HG02840 (cell line): ENCODE results near the gene M6PR.

ENCODE experiments used
- ATAC-seq: cut with Tn5 transposase; IDR thresholded peaks from one replicate; pipeline ENCODE4 v1.9.1; 2021; ENCODE audit warnings: mild to moderate bottlenecking, moderate library complexity, moderate number of reproducible peaks; ENCODE audit not compliant: unreplicated experiment, low FRiP score

M6PR gene

GRCh38 chr12:8949342-8950220 is at the start of gene M6PR:
M6PR (minus strand) TSS chr12:8949645; CDS start chr12:8946404, 3,241 bp downstream.
- ATAC-seq: peak; percentile 88

- peak; percentile 86 for ATAC-seq
These were observed 47.4 kb upstream of the M6PR start for GRCh38 chr12:8996682-8997405.

- ATAC-seq: no peak
These were observed 45.8 kb upstream of the M6PR start for GRCh38 chr12:8995021-8995775.

GRCh38 chr12:8993827-8994226 is 44.4 kb upstream of the M6PR start:
- no peak for ATAC-seq

GRCh38 chr12:8991371-8992345 is 42.2 kb upstream of the M6PR start:
- ATAC-seq: no peak

- no peak for ATAC-seq
These were observed 40.0 kb upstream of the M6PR start, which contains the start of gene KLRG1 for GRCh38 chr12:8989413-8989812. KLRG1 (plus strand) TSS chr12:8989546; CDS start chr12:8989636, 90 bp downstream.

- no peak for ATAC-seq
These were observed 38.2 kb upstream of the M6PR start for GRCh38 chr12:8987685-8988084.

- no peak for ATAC-seq
These were observed 37.7 kb upstream of the M6PR start for GRCh38 chr12:8987163-8987562.

- ATAC-seq: no peak
These were observed 35.8 kb upstream of the M6PR start for GRCh38 chr12:8985213-8985754.

GRCh38 chr12:8980137-8980536 is 30.7 kb upstream of the M6PR start:
- no peak for ATAC-seq

GRCh38 chr12:8970432-8970831 is 21.0 kb upstream of the M6PR start:
- no peak for ATAC-seq

GRCh38 chr12:8969861-8970411 is 20.5 kb upstream of the M6PR start:
- no peak for ATAC-seq

- no peak for ATAC-seq
These were observed 19.3 kb upstream of the M6PR start for GRCh38 chr12:8968761-8969160.

GRCh38 chr12:8960176-8960575 is 10.7 kb upstream of the M6PR start:
- ATAC-seq: no peak

GRCh38 chr12:8958066-8958465 is 8.6 kb upstream of the M6PR start:
- ATAC-seq: no peak

- no peak for ATAC-seq
These were observed 8.1 kb upstream of the M6PR start for GRCh38 chr12:8957561-8957960.

- ATAC-seq: no peak
These were observed 7.3 kb upstream of the M6PR start for GRCh38 chr12:8956772-8957171.

GRCh38 chr12:8956073-8956472 is 6.6 kb upstream of the M6PR start:
- no peak for ATAC-seq

GRCh38 chr12:8953773-8954402 is 4.4 kb upstream of the M6PR start:
- no peak for ATAC-seq
